ENCODE measurements around the gene CYB561A3. TPM values are rescaled to one million over a fixed set of nuclear protein-coding genes. Genes with fewer than 3 reads are reported as not detected.

Gene CYB561A3
- polyA plus RNA-seq, 1 donor from 2014 or later: 594 TPM

- Mint-ChIP-seq H3K4me1 (peaks cover 0 to 3% (median 0%) of the 10 kb centered on the region in 3 donors), H3K36me3 (peaks cover 7% of the 10 kb centered on the region), H3K9me3 (no peaks in the 10 kb centered on the region), H3K4me3 (no peak overlapping the region), H3K27me3 (no peaks in the 10 kb centered on the region), H3K27ac (no peak overlapping the region)
These were observed 59.1 kb downstream of the CYB561A3 start for GRCh38 chr11:61302550-61302949.

Other genes starting within 250 kb of the CYB561A3 start
- gene VPS37C, start 200.5 kb downstream of the CYB561A3 start, polyA plus RNA-seq: 2.0 TPM
- gene PGA3, start 158.4 kb downstream of the CYB561A3 start, polyA plus RNA-seq: not detected
- gene PGA4, start 139.5 kb downstream of the CYB561A3 start, polyA plus RNA-seq: not detected
- gene PGA5, start 120.7 kb downstream of the CYB561A3 start, polyA plus RNA-seq: not detected
- gene VWCE, start 66.6 kb downstream of the CYB561A3 start, polyA plus RNA-seq: 0.84 TPM
- 81.7 TPM for gene DDB1, start 28.8 kb downstream of the CYB561A3 start, polyA plus RNA-seq
- 46.1 TPM for gene TKFC, start 28.7 kb downstream of the CYB561A3 start, polyA plus RNA-seq
- gene TMEM138, start 492 bp upstream of the CYB561A3 start, polyA plus RNA-seq: 44.1 TPM
- 67.0 TPM for gene TMEM216, start 30.7 kb upstream of the CYB561A3 start, polyA plus RNA-seq
- 26.9 TPM for gene CPSF7, start 68.1 kb upstream of the CYB561A3 start, polyA plus RNA-seq
- 86.0 TPM for gene SDHAF2, start 68.2 kb upstream of the CYB561A3 start, polyA plus RNA-seq
- gene LRRC10B, start 146.9 kb upstream of the CYB561A3 start, polyA plus RNA-seq: not detected
- not detected for gene SYT7, start 219.2 kb upstream of the CYB561A3 start, polyA plus RNA-seq

Measured in IgD-negative memory B cell (primary cell).